ENCODE data around the gene CRYBB2.
"Not testable (repeated sequence)": the region's sequence is repeated elsewhere in the genome, so short reads cannot be mapped to it uniquely, and the experiment has no call there.

CRYBB2 gene

DNA sequence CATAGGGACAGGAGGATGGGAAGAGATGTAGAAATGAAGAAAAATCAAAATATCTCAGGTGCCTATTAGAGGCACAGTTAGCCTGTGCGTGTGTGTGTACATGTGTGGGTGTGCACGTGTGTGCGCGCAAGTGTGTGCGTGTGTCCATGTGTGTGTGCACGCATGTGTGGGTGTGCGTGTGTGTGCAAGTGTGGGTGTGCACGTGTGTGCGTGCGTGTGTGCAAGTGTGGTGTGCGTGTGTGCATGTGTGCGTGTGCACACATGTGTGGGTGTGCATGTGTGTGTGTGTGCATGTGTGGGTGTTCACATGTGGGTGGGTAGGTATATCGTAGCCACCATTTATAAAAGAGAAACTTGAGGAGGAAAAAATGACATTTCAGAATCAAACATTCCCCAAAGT, 9.4 kb downstream of the CRYBB2 start:
- H3K9me3 ChIP-seq (ENCODE audit: control insufficient read depth, insufficient read depth, low read length): no peaks in the 10 kb centered on the region
- H3K4me2 ChIP-seq (ENCODE audit: low read length): no peak overlapping the region
- H3K4me1 ChIP-seq (ENCODE audit: control insufficient read depth, low read length): no peaks in the 10 kb centered on the region
- H3K27ac ChIP-seq (ENCODE audit: low read depth, low read length): no peak overlapping the region
- no peaks in the 10 kb centered on the region for H4K20me1 ChIP-seq (ENCODE audit: control insufficient read depth, insufficient read depth, low read depth, low read length)
- H3K4me3 ChIP-seq (ENCODE audit: low read length): no peak overlapping the region
- TF ChIP-seq, protein P1, sequence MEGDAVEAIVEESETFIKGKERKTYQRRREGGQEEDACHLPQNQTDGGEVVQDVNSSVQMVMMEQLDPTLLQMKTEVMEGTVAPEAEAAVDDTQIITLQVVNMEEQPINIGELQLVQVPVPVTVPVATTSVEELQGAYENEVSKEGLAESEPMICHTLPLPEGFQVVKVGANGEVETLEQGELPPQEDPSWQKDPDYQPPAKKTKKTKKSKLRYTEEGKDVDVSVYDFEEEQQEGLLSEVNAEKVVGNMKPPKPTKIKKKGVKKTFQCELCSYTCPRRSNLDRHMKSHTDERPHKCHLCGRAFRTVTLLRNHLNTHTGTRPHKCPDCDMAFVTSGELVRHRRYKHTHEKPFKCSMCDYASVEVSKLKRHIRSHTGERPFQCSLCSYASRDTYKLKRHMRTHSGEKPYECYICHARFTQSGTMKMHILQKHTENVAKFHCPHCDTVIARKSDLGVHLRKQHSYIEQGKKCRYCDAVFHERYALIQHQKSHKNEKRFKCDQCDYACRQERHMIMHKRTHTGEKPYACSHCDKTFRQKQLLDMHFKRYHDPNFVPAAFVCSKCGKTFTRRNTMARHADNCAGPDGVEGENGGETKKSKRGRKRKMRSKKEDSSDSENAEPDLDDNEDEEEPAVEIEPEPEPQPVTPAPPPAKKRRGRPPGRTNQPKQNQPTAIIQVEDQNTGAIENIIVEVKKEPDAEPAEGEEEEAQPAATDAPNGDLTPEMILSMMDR (IDR thresholded peaks at IDR 0.05; ENCODE audit: low read depth, low read length, poor library complexity, severe bottlenecking): no peak
- TF ChIP-seq EZH2phosphoT487 (IDR thresholded peaks at IDR 0.05; ENCODE audit: borderline replicate concordance, low read length): no peak
- H3F3A ChIP-seq (ENCODE audit: control insufficient read depth, insufficient read depth): no peaks in the 10 kb centered on the region
- no peaks in the 10 kb centered on the region for H3K79me2 ChIP-seq (ENCODE audit: control insufficient read depth, low read length)
- no peaks in the 10 kb centered on the region for H3K36me3 ChIP-seq (ENCODE audit: control insufficient read depth, low read length)
- H3K27me3 ChIP-seq (ENCODE audit: control insufficient read depth, low read length): no peaks in the 10 kb centered on the region
- no peaks in the 10 kb centered on the region for H3K9me2 ChIP-seq (replicated peaks; ENCODE audit: control insufficient read depth, low read length)

DNA sequence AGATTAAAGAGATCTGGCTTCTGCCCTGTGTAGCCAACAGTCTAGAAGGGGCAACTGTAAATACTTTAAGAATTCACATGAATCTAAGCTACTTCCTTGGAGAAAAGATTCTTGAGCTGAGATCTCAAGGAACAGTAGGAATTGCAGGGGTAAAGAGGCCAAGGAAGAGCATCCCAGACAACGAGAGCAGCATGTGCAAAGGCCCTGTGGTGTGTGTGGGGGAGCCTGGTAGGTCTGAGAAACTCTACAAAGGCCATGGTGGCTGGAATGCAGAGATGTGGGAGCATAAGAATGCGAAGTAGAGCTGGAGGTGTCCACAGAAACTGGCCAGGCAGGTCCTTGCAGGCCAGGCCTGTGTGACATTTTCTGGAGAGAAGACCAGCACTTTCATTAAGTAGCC, 11.3 kb downstream of the CRYBB2 start:
- H3F3A ChIP-seq (ENCODE audit: control insufficient read depth, insufficient read depth); H3K79me2 ChIP-seq (ENCODE audit: control insufficient read depth, low read length); H3K4me1 ChIP-seq (ENCODE audit: control insufficient read depth, low read length); H3K27me3 ChIP-seq (ENCODE audit: control insufficient read depth, low read length); H3K36me3 ChIP-seq (ENCODE audit: control insufficient read depth, low read length); H3K9me3 ChIP-seq (ENCODE audit: control insufficient read depth, insufficient read depth, low read length); H3K4me3 ChIP-seq (ENCODE audit: low read length); H4K20me1 ChIP-seq (ENCODE audit: control insufficient read depth, insufficient read depth, low read depth, low read length); H3K4me2 ChIP-seq (ENCODE audit: low read length); H3K27ac ChIP-seq (ENCODE audit: low read depth, low read length); H3K9me2 ChIP-seq (replicated peaks; ENCODE audit: control insufficient read depth, low read length): not testable (repeated sequence)

DNA sequence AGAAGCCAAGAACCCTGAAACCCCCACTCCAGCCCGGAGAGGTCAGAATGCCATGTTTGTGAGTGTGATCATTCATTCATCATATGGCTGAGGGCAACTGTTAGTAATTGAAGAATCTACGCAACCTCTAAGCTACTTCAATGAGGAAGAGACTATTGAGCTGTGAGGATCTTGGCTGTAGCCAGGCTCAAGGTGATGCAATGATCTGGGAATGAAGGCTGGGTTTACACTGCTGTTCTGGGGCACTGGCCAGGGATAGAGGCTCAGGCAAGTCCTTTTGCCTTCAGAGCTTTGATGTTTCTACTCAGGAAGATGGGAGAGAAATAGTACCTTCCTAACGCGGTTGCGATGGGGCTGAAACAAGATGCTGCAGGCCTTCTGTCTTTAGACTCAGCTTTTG, 12.9 kb downstream of the CRYBB2 start:
- Histone ChIP-seq H3K27me3 (ENCODE audit: control insufficient read depth, low read length) (0 out of 2 replicates have a peak, but pooled peaks cover under 1% of the 10 kb centered on the region), H4K20me1 (ENCODE audit: control insufficient read depth, insufficient read depth, low read depth, low read length) (no peaks in the 10 kb centered on the region), H3K9me2 (replicated peaks; ENCODE audit: control insufficient read depth, low read length) (no peaks in the 10 kb centered on the region), H3K4me1 (ENCODE audit: control insufficient read depth, low read length) (no peaks in the 10 kb centered on the region), H3K79me2 (ENCODE audit: control insufficient read depth, low read length) (no peaks in the 10 kb centered on the region), H3K9me3 (ENCODE audit: control insufficient read depth, insufficient read depth, low read length) (no peaks in the 10 kb centered on the region), H3K4me3 (ENCODE audit: low read length) (no peak overlapping the region), H3F3A (ENCODE audit: control insufficient read depth, insufficient read depth) (no peaks in the 10 kb centered on the region), H3K36me3 (ENCODE audit: control insufficient read depth, low read length) (no peaks in the 10 kb centered on the region), H3K27ac (ENCODE audit: low read depth, low read length) (no peak overlapping the region), H3K4me2 (ENCODE audit: low read length) (no peak overlapping the region)
- no peak for TF ChIP-seq EZH2phosphoT487 (IDR thresholded peaks at IDR 0.05; ENCODE audit: borderline replicate concordance, low read length)
- TF ChIP-seq, protein P1 (IDR thresholded peaks at IDR 0.05; ENCODE audit: low read depth, low read length, poor library complexity, severe bottlenecking): no peak

DNA sequence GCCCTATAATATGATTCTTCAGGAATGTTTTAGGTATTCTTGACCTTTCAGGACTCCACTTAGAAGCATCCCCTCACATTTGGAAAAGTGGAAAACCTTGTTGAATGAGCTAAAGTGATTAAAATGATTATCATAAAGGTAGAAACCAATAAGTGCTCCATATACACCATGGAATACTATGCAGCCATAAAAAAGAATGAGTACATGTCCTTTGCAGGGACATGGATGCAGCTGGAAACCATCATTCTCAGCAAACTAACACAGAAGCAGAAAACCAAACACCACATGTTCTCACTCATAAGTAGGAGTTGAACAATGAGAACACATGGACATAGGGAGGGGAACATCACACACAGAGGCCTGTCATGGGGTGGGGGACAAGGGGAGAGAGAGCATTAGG, 14.3 kb downstream of the CRYBB2 start:
- not testable (repeated sequence) for H3K4me1 ChIP-seq (ENCODE audit: control insufficient read depth, low read length); H3K27ac ChIP-seq (ENCODE audit: low read depth, low read length); H3K9me3 ChIP-seq (ENCODE audit: control insufficient read depth, insufficient read depth, low read length); H3F3A ChIP-seq (ENCODE audit: control insufficient read depth, insufficient read depth); H3K4me2 ChIP-seq (ENCODE audit: low read length); H3K9me2 ChIP-seq (replicated peaks; ENCODE audit: control insufficient read depth, low read length); H3K36me3 ChIP-seq (ENCODE audit: control insufficient read depth, low read length); H4K20me1 ChIP-seq (ENCODE audit: control insufficient read depth, insufficient read depth, low read depth, low read length); H3K4me3 ChIP-seq (ENCODE audit: low read length); H3K79me2 ChIP-seq (ENCODE audit: control insufficient read depth, low read length); H3K27me3 ChIP-seq (ENCODE audit: control insufficient read depth, low read length)
